ENCODE results near the gene FOXA3.

FOXA3 gene

GRCh38 chr19:45885556-45886426 is 21.7 kb downstream of the FOXA3 start, which contains the start of gene IRF2BP1 (continued):
- no peak for TF ChIP-seq ZBTB10 (tag by site-specific recombination; IDR thresholded peaks at IDR 0.05)
- TF ChIP-seq IKZF3 (tag by site-specific recombination; IDR thresholded peaks at IDR 0.05), result no peak
- TF ChIP-seq SALL2 (tag by site-specific recombination; IDR thresholded peaks at IDR 0.05; ENCODE audit: borderline replicate concordance), result no peak
- 0 out of 2 replicates have a peak, but pooled peaks have one; percentile 2 for TF ChIP-seq ZNF398 (tag by site-specific recombination; IDR thresholded peaks at IDR 0.05)
- no peak for TF ChIP-seq ZNF555 (tag by site-specific recombination; conservative IDR thresholded peaks at IDR 0.05)
- no peak for TF ChIP-seq KLF8 (tag by site-specific recombination; IDR thresholded peaks at IDR 0.05)
- no peak for TF ChIP-seq TRIM28 (IDR thresholded peaks at IDR 0.05; ENCODE audit: borderline replicate concordance, low read length)
- TF ChIP-seq FEZF1 (tag by site-specific recombination; IDR thresholded peaks at IDR 0.05), result no peak
- no peak; the same call in 1 of the 2 replicates for TF ChIP-seq ZBTB48 (tag by site-specific recombination; IDR thresholded peaks at IDR 0.05)
- TF ChIP-seq ZBTB17 (tag by site-specific recombination; IDR thresholded peaks at IDR 0.05), result no peak; the same call in 1 of the 2 replicates
- TF ChIP-seq ZNF585B (tag by site-specific recombination; IDR thresholded peaks at IDR 0.05), result no peak
- TF ChIP-seq ZXDB (tag by site-specific recombination; IDR thresholded peaks at IDR 0.05), result 0 out of 2 replicates have a peak, but pooled peaks have one; percentile 6
- no peak for TF ChIP-seq PRDM1 (tag by site-specific recombination; IDR thresholded peaks at IDR 0.05)
- TF ChIP-seq REPIN1 (tag by site-specific recombination; IDR thresholded peaks at IDR 0.05; ENCODE audit: low read depth), result no peak
- TF ChIP-seq ZNF510 (tag by site-specific recombination; IDR thresholded peaks at IDR 0.05; ENCODE audit: insufficient replicate concordance), result no peak
- TF ChIP-seq ZNF114 (tag by site-specific recombination; IDR thresholded peaks at IDR 0.05), result no peak
- TF ChIP-seq HOXD13 (CRISPR knock-in tag; IDR thresholded peaks at IDR 0.05; ENCODE audit: borderline replicate concordance), result no peak
- TF ChIP-seq ZNF639 (tag by site-specific recombination; IDR thresholded peaks at IDR 0.05), result peak; percentile 48; the same call in 1 of the 2 replicates
- no peak for TF ChIP-seq ZSCAN18 (tag by site-specific recombination; IDR thresholded peaks at IDR 0.05)
- no peak for TF ChIP-seq ZNF521 (tag by site-specific recombination; IDR thresholded peaks at IDR 0.05)
- no peak for TF ChIP-seq ZNF280D (tag by site-specific recombination; IDR thresholded peaks at IDR 0.05)
- TF ChIP-seq ZNF138 (tag by site-specific recombination; IDR thresholded peaks at IDR 0.05; ENCODE audit: borderline replicate concordance), result no peak
- TF ChIP-seq ZNF692 (tag by site-specific recombination; IDR thresholded peaks at IDR 0.05), result no peak; the same call in 1 of the 2 replicates
- peak; percentile 90; the same call in 1 of the 2 replicates for TF ChIP-seq ZNF580 (tag by site-specific recombination; IDR thresholded peaks at IDR 0.05)
- peak; percentile 82 for TF ChIP-seq ZNF76 (tag by site-specific recombination; IDR thresholded peaks at IDR 0.05; ENCODE audit: borderline replicate concordance, low read depth)
- TF ChIP-seq ZNF132 (tag by site-specific recombination; IDR thresholded peaks at IDR 0.05; ENCODE audit: borderline replicate concordance), result no peak

Measured in HEK293 (cell line).